A673 (cell line): ENCODE data around the gene WDR7. TPM values are rescaled to one million over a fixed set of nuclear protein-coding genes. Genes with fewer than 3 reads are reported as not detected.

ENCODE experiments used
- BruUV-seq: library from RNA; stranded (reverse); fragments of 400-500 nt; replicated peaks from 2 replicates; lab custom pipeline; 2021; lab: Mats Ljungman, UMichigan
- CTCF ChIA-PET: fragments of 300-600 bp; sonication (Branson Sonifier 250); formaldehyde crosslinking; loops from one replicate; lab custom pipeline; 2022; ENCODE audit warnings: antibody characterized with exemption; lab: Charles Lee
- POLR2A ChIA-PET: fragments of 300-600 bp; sonication (Branson Sonifier 250); formaldehyde crosslinking; loops from one replicate; lab custom pipeline; 2022; ENCODE audit warnings: antibody characterized with exemption; ENCODE audit not compliant: low non-redundant PET; lab: Charles Lee
- DNase-seq: peaks from one replicate; pipeline ENCODE4 v3.0.0-alpha.2; 2015; ENCODE audit warnings: low spot score
- H3K27ac ChIP-seq: fragments of 200-600 bp; sonication (generic); 2 replicates; pipeline ENCODE4 v1.5.1; 2016; ENCODE audit warnings: mixed run types, low read depth, mild to moderate bottlenecking, mixed read lengths, antibody characterized with exemption, low read length; ENCODE audit not compliant: poor library complexity, severe bottlenecking
- H3K27me3 ChIP-seq: fragments of 200-600 bp; sonication (generic); replicated peaks from 2 replicates; pipeline ENCODE4 v1.6.1; 2017; ENCODE audit warnings: mixed run types, low read depth, mild to moderate bottlenecking, mixed read lengths, antibody characterized with exemption, low read length; ENCODE audit not compliant: insufficient read depth, poor library complexity
- H3K36me3 ChIP-seq: fragments of 200-600 bp; sonication (generic); 2 replicates; pipeline ENCODE4 v1.6.1; 2016; ENCODE audit warnings: mixed run types, mild to moderate bottlenecking, mixed read lengths, antibody characterized with exemption, low read length; ENCODE audit not compliant: insufficient read depth, poor library complexity, severe bottlenecking
- H3K4me1 ChIP-seq: fragments of 200-600 bp; sonication (generic); 2 replicates; pipeline ENCODE4 v1.6.1; 2017; ENCODE audit warnings: mixed run types, mild to moderate bottlenecking, mixed read lengths, antibody characterized with exemption, low read length; ENCODE audit not compliant: insufficient read depth, poor library complexity, severe bottlenecking
- H3K4me3 ChIP-seq: fragments of 200-600 bp; sonication (generic); 2 replicates; pipeline ENCODE4 v1.5.1; 2016; ENCODE audit warnings: low read depth, mixed run types, mild to moderate bottlenecking, mixed read lengths, low read length; ENCODE audit not compliant: poor library complexity, severe bottlenecking
- H3K9me3 ChIP-seq: fragments of 200-600 bp; sonication (generic); 2 replicates; pipeline ENCODE4 v1.6.1; 2016; ENCODE audit warnings: mixed run types, low read depth, mild to moderate bottlenecking, mixed read lengths, antibody characterized with exemption, low read length; ENCODE audit not compliant: poor library complexity, severe bottlenecking
- CTCF ChIP-seq: fragments of 300-800, 200-600 bp; sonication (generic); conservative IDR thresholded peaks from 2 replicates; pipeline ENCODE4 v1.5.1; 2017; ENCODE audit warnings: low read depth, mild to moderate bottlenecking, antibody characterized with exemption, low read length, moderate library complexity, mixed read lengths
- EZH2 ChIP-seq: fragments of 200-600 bp; sonication (generic); IDR thresholded peaks from 2 replicates; pipeline ENCODE4 v1.6.1; 2017; ENCODE audit warnings: borderline replicate concordance, low read depth, mild to moderate bottlenecking, mixed read lengths, antibody characterized with exemption, low read length; ENCODE audit not compliant: poor library complexity, severe bottlenecking
- intact Hi-C: fragments of 100-400 bp; cut with micrococcal nuclease; formaldehyde crosslinking; loops from one replicate; pipeline ENCODE4 v1.10.0; 2022; ENCODE audit not compliant: unreplicated experiment
- total RNA-seq: library from RNA; stranded (reverse); gene quantifications from 2 replicates; pipeline ENCODE4 v1.2.3, GENCODE V29; 2021

The WDR7 gene
- total RNA-seq, 1 experiment from 2014 or later = 21.2 TPM

GRCh38 chr18:56643381-56643780 lies 7.8 kb upstream of the WDR7 start:
- intact Hi-C loops = no loop called here
- POLR2A ChIA-PET = no interaction called here
- BruUV-seq = no TSS peak

GRCh38 chr18:56645415-56646016 lies 5.6 kb upstream of the WDR7 start:
- BruUV-seq = no TSS peak
- Histone ChIP-seq H3K36me3 (no peaks in the 10 kb centered on the region), H3K27me3 (no peaks in the 10 kb centered on the region), H3K4me3 (no peak overlapping the region), H3K4me1 (no peaks in the 10 kb centered on the region), H3K9me3 (no peaks in the 10 kb centered on the region), H3K27ac (no peak overlapping the region)
- TF ChIP-seq EZH2 (no peak), CTCF (peak; percentile 66)
- CTCF ChIA-PET = no interaction called here
- DNase-seq = peak; percentile 35
- intact Hi-C loops = no loop called here
- POLR2A ChIA-PET = no interaction called here

More at GRCh38 chr18:56643381-56643780, 7.8 kb upstream of the WDR7 start:
- Histone ChIP-seq H3K36me3 (no peaks in the 10 kb centered on the region), H3K27ac (no peak overlapping the region), H3K9me3 (no peaks in the 10 kb centered on the region), H3K27me3 (no peaks in the 10 kb centered on the region), H3K4me3 (no peak overlapping the region), H3K4me1 (peaks cover 4% of the 10 kb centered on the region)
- DNase-seq = no peak
- TF ChIP-seq EZH2 (no peak), CTCF (no peak)
- CTCF ChIA-PET = no interaction called here

- POLR2A ChIA-PET = no interaction called here
- CTCF ChIA-PET = interaction anchor here (0.6 kb wide), 1 partner anchor 910 kb away, joined by 4 read pairs; no protein-coding TSS in a partner anchor
Measured at GRCh38 chr18:56647071-56647470, 4.1 kb upstream of the WDR7 start.

More at GRCh38 chr18:56647071-56647470, 4.1 kb upstream of the WDR7 start:
- H3K9me3 ChIP-seq = no peaks in the 10 kb centered on the region
- no peak overlapping the region for H3K27ac ChIP-seq
- TF ChIP-seq CTCF (no peak), EZH2 (no peak)
- H3K27me3 ChIP-seq = no peaks in the 10 kb centered on the region
- DNase-seq = no peak
- H3K4me3 ChIP-seq = no peak overlapping the region
- intact Hi-C loops = no loop called here
- no TSS peak for BruUV-seq
- no peaks in the 10 kb centered on the region for H3K4me1 ChIP-seq
- no peaks in the 10 kb centered on the region for H3K36me3 ChIP-seq
